PC-3 (cell line): ENCODE results near the gene ANKRD2. TPM values are rescaled to one million over a fixed set of nuclear protein-coding genes. Genes with fewer than 3 reads are reported as not detected.
A peak's percentile ranks its signal among the peaks of the same experiment; 100 is the strongest.

Source experiments
- ATAC-seq: fragments of 200-7000 bp; cut with Tn5 transposase; 2 replicates; pipeline ENCODE4 v1.9.1; 2020; ENCODE audit warnings: mild to moderate bottlenecking, moderate library complexity
- Bru-seq: library from RNA; stranded (reverse); fragments of 400-500 nt; gene quantifications from one replicate; lab custom pipeline; 2021; lab: Mats Ljungman, UMichigan
- BruChase-seq, 2 experiments: library from RNA; stranded (reverse); fragments of 400-500 nt; gene quantifications; one replicate each; lab custom pipeline; 2021; lab: Mats Ljungman, UMichigan
- BruUV-seq: library from RNA; stranded (reverse); fragments of 400-500 nt; replicated peaks from 2 replicates; lab custom pipeline; 2021; lab: Mats Ljungman, UMichigan
- CTCF ChIA-PET: fragments of 300-600 bp; sonication (Branson Sonifier 250); formaldehyde crosslinking; loops from one replicate; lab custom pipeline; 2022; ENCODE audit warnings: antibody characterized with exemption; lab: Charles Lee
- POLR2A ChIA-PET: fragments of 300-600 bp; sonication (Branson Sonifier 250); formaldehyde crosslinking; loops from one replicate; lab custom pipeline; 2022; ENCODE audit warnings: antibody characterized with exemption; ENCODE audit not compliant: unreplicated experiment; lab: Charles Lee
- DNase-seq: peaks from one replicate; pipeline ENCODE4 v3.0.0-alpha.2; 2015
- H2AFZ ChIP-seq: fragments of 300-600 bp; sonication (generic); 2 replicates; pipeline ENCODE4 v1.6.0; 2016; ENCODE audit warnings: antibody characterized with exemption, low read length
- H3F3A ChIP-seq: fragments of 300-600 bp; sonication (generic); one replicate; pipeline ENCODE4 v1.6.0; 2017; ENCODE audit warnings: antibody characterized with exemption, low read length, control low read depth, mild to moderate bottlenecking; ENCODE audit not compliant: unreplicated experiment
- H3K27ac ChIP-seq: fragments of 300-600 bp; sonication (generic); 2 replicates; pipeline ENCODE4 v1.5.1; 2016; ENCODE audit warnings: mild to moderate bottlenecking, low read length
- H3K27me3 ChIP-seq: fragments of 300-600 bp; sonication (generic); 2 replicates; pipeline ENCODE4 v1.6.1; 2016; ENCODE audit warnings: low read length, mixed read lengths
- H3K36me3 ChIP-seq: fragments of 300-600 bp; sonication (generic); 2 replicates; pipeline ENCODE4 v1.6.1; 2016; ENCODE audit warnings: low read depth, mixed run types, low read length, mixed read lengths
- H3K4me1 ChIP-seq: fragments of 300-600 bp; sonication (generic); 2 replicates; pipeline ENCODE4 v1.5.1; 2016; ENCODE audit warnings: low read length; ENCODE audit not compliant: insufficient read depth
- H3K4me2 ChIP-seq: fragments of 300-600 bp; sonication (generic); 2 replicates; pipeline ENCODE4 v1.6.0; 2016; ENCODE audit warnings: low read length
- H3K4me3 ChIP-seq: fragments of 300-600 bp; sonication (generic); 2 replicates; pipeline ENCODE4 v1.5.1; 2016; ENCODE audit warnings: mild to moderate bottlenecking, low read length, mixed read lengths
- H3K79me2 ChIP-seq: fragments of 300-600 bp; sonication (generic); 2 replicates; pipeline ENCODE4 v1.6.1; 2017; ENCODE audit warnings: low read length, mixed read lengths
- H3K9ac ChIP-seq: fragments of 300-600 bp; sonication (generic); 2 replicates; pipeline ENCODE4 v1.6.0; 2016; ENCODE audit warnings: mild to moderate bottlenecking, low read length
- H3K9me2 ChIP-seq: fragments of 300-600 bp; sonication (generic); replicated peaks from 2 replicates; pipeline ENCODE4 v1.6.1; 2016; ENCODE audit warnings: mixed run types, low read length, mixed read lengths
- H3K9me3 ChIP-seq: fragments of 300-600 bp; sonication (generic); 2 replicates; pipeline ENCODE4 v1.6.1; 2016; ENCODE audit warnings: low read length, mixed read lengths
- H4K20me1 ChIP-seq: fragments of 300-600 bp; sonication (generic); 2 replicates; pipeline ENCODE4 v1.6.1; 2016; ENCODE audit warnings: low read length, mixed read lengths
- EZH2 ChIP-seq: fragments of 300-600 bp; sonication (generic); IDR thresholded peaks from one replicate; pipeline ENCODE4 v1.6.1; 2017; ENCODE audit warnings: antibody characterized with exemption, mild to moderate bottlenecking, low read length; ENCODE audit not compliant: unreplicated experiment
- EZH2phosphoT487 ChIP-seq: fragments of 300-600 bp; sonication (generic); IDR thresholded peaks from 2 replicates; pipeline ENCODE4 v1.6.1; 2018; ENCODE audit warnings: mild to moderate bottlenecking, antibody characterized with exemption, low read length, borderline replicate concordance
- intact Hi-C: fragments of 100-400 bp; cut with micrococcal nuclease; formaldehyde crosslinking; loops from 2 replicates; pipeline ENCODE4 v1.9.0; 2023
- long read RNA-seq: library from polyadenylated mRNA; unstranded; transcript quantifications from one replicate; pipeline ENCODE4 v2.0.0, GENCODE V29; 2021; ENCODE audit not compliant: unreplicated experiment
- total RNA-seq: library from RNA; depleted of rRNA; stranded (reverse); fragments of >200 nt; gene quantifications from 2 replicates; pipeline ENCODE4 v1.2.3, GENCODE V29; 2014; rRNA removed
- TF ChIP-seq, protein P1 (sequence below): fragments of 300-600 bp; sonication (generic); conservative IDR thresholded peaks from 2 replicates; pipeline ENCODE4 v1.5.1; 2017; ENCODE audit warnings: antibody characterized with exemption, low read depth, mild to moderate bottlenecking, low read length

Gene ANKRD2, protein sequence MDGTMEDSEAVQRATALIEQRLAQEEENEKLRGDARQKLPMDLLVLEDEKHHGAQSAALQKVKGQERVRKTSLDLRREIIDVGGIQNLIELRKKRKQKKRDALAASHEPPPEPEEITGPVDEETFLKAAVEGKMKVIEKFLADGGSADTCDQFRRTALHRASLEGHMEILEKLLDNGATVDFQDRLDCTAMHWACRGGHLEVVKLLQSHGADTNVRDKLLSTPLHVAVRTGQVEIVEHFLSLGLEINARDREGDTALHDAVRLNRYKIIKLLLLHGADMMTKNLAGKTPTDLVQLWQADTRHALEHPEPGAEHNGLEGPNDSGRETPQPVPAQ
- 1.7 and 1.8 TPM in 2 replicates for total RNA-seq
- Bru-seq, nascent RNA: percentile 39 among the genes with signal in this experiment
- percentile 58 among the genes with signal in this experiment for BruChase-seq, experiment 1, labeled RNA remaining after a 6-hour chase
- percentile 53 among the genes with signal in this experiment for BruChase-seq, experiment 2, labeled RNA remaining after a 2-hour chase
- long read RNA-seq: 0 reads

DNA sequence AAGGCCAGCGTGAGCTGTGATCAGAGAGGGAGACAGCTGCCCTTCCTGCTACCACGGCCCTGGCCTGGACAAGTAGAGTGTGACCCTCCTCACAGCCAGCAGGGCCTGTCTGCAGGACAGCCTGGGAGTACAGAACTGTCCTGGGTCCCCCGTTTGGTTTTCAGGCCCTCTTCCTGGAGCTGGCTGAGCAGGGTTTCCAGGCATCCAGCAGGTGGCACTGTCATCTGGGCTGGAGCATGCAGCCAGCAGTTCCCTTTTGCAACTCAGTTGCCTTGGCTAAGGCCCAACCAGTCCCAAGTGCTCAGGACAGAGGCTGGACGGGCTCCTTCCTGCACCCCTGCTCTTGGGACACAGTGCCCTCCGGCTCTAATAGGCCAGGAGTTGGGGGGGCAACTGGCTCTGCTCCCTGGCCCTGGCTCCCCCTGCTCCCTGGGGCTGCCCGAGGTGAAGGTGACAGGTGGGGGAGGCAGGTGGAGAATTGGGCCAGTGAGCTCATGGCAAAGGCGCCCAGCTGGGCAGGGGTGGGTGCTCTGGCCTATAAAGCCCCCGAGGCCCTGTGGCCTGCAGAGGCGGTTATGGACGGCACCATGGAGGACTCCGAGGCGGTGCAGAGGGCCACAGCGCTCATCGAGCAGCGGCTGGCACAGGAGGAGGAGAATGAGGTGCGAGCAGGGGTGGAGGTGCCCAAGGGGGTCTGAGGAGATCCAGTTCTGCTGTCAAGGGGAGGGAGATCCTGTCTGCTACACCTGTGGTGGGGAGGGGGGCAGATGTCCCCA, at the start of gene ANKRD2:
ANKRD2 (plus strand) TSS at position 566 of the 776 bp plus-strand sequence; CDS start at position 576, 10 bp downstream.
- intact Hi-C loops: no loop called here
- no peaks in the 10 kb centered on the region for H3K79me2 ChIP-seq
- peaks cover 41% of the 10 kb centered on the region for H3K4me1 ChIP-seq
- POLR2A ChIA-PET: no interaction called here
- peaks cover 4% of the 10 kb centered on the region for H3F3A ChIP-seq
- BruUV-seq: no TSS peak
- ATAC-seq (peak; percentile 34), DNase-seq (peak; percentile 70)
- no peaks in the 10 kb centered on the region for H3K27me3 ChIP-seq
- no peak within 1 kb of the TSS for H3K4me3 ChIP-seq
- H3K36me3 ChIP-seq: no peaks in the 10 kb centered on the region
- H3K4me2 ChIP-seq: peak within 1 kb of the TSS; percentile 67
- no peaks in the 10 kb centered on the region for H4K20me1 ChIP-seq
- H3K9me2 ChIP-seq: no peaks in the 10 kb centered on the region
- H3K9ac ChIP-seq: no peak within 1 kb of the TSS
- H2AFZ ChIP-seq: no peak within 1 kb of the TSS
- TF ChIP-seq EZH2phosphoT487 (no peak), EZH2 (no peak)
- TF ChIP-seq, protein P1, sequence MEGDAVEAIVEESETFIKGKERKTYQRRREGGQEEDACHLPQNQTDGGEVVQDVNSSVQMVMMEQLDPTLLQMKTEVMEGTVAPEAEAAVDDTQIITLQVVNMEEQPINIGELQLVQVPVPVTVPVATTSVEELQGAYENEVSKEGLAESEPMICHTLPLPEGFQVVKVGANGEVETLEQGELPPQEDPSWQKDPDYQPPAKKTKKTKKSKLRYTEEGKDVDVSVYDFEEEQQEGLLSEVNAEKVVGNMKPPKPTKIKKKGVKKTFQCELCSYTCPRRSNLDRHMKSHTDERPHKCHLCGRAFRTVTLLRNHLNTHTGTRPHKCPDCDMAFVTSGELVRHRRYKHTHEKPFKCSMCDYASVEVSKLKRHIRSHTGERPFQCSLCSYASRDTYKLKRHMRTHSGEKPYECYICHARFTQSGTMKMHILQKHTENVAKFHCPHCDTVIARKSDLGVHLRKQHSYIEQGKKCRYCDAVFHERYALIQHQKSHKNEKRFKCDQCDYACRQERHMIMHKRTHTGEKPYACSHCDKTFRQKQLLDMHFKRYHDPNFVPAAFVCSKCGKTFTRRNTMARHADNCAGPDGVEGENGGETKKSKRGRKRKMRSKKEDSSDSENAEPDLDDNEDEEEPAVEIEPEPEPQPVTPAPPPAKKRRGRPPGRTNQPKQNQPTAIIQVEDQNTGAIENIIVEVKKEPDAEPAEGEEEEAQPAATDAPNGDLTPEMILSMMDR: peak; percentile 85
- peak within 1 kb of the TSS; percentile 73 for H3K27ac ChIP-seq
- CTCF ChIA-PET: interaction anchor here (1.7 kb wide), 1 partner anchor 40 kb away, joined by 9 read pairs; no protein-coding TSS in a partner anchor
- H3K9me3 ChIP-seq: no peaks in the 10 kb centered on the region

DNA sequence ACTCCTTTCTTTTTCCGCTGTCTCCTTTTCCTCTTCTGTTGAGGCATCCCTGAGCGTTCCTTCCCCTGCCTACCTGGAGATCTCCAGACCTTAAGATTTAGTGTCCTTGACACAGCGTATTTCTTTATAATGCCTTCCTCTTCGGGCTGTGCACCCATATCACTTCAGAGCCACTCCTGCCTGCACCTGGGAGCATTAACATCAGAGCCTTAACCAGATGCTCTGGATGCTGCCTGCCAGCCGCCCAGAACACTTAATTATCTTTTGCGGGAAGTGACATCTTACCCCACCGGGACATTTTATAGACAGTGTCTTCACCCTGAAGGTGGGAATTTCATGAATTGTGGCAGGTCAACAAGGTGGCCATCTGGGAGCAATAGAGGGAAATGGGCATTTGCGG, 49.6 kb upstream of the ANKRD2 start:
- Histone ChIP-seq H3K4me2 (no peak overlapping the region), H4K20me1 (no peaks in the 10 kb centered on the region), H3K9ac (no peak overlapping the region), H3K27me3 (no peaks in the 10 kb centered on the region), H3K79me2 (peaks cover 17% of the 10 kb centered on the region; the same call in 1 of the 2 replicates), H3K4me3 (no peak overlapping the region), H3K9me3 (no peaks in the 10 kb centered on the region), H3K27ac (no peak overlapping the region), H3K36me3 (no peaks in the 10 kb centered on the region), H3K4me1 (peaks cover 18% of the 10 kb centered on the region), H3K9me2 (no peaks in the 10 kb centered on the region), H3F3A (peaks cover 5% of the 10 kb centered on the region), H2AFZ (no peak overlapping the region)
- TF ChIP-seq EZH2phosphoT487 (no peak), EZH2 (no peak)
- TF ChIP-seq, protein P1: no peak
- CTCF ChIA-PET: no interaction called here
- POLR2A ChIA-PET: no interaction called here
- BruUV-seq: no TSS peak
- intact Hi-C loops: no loop called here
- no peak for ATAC-seq
- DNase-seq: no peak
